GM21515 (cell line): ENCODE measurements around the gene JAKMIP1.
A peak's percentile ranks its signal among the peaks of the same experiment; 100 is the strongest.

Source experiments
- ATAC-seq: cut with Tn5 transposase; IDR thresholded peaks from one replicate; pipeline ENCODE4 v1.9.1; 2021; ENCODE audit not compliant: unreplicated experiment

The JAKMIP1 gene

DNA sequence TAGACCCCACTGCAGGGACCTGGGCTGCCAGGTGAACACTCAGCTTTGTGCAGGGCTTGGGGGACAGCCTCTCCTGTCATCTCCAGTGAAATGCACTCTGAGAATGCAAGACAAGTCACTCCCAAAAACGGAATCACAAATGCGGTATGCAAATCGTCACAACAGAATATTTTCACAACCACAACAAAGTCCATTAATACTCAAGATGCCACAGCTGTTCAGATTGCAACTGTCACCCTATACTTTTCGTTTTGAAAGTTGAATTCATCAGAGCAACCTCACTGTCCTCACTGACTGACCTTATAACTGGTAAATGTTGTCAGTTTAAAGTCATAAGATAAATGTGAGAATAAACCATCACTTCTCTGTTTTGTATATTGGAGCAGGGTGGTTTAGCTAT is 16.6 kb downstream of the JAKMIP1 start:
- ATAC-seq, result peak; percentile 43

DNA sequence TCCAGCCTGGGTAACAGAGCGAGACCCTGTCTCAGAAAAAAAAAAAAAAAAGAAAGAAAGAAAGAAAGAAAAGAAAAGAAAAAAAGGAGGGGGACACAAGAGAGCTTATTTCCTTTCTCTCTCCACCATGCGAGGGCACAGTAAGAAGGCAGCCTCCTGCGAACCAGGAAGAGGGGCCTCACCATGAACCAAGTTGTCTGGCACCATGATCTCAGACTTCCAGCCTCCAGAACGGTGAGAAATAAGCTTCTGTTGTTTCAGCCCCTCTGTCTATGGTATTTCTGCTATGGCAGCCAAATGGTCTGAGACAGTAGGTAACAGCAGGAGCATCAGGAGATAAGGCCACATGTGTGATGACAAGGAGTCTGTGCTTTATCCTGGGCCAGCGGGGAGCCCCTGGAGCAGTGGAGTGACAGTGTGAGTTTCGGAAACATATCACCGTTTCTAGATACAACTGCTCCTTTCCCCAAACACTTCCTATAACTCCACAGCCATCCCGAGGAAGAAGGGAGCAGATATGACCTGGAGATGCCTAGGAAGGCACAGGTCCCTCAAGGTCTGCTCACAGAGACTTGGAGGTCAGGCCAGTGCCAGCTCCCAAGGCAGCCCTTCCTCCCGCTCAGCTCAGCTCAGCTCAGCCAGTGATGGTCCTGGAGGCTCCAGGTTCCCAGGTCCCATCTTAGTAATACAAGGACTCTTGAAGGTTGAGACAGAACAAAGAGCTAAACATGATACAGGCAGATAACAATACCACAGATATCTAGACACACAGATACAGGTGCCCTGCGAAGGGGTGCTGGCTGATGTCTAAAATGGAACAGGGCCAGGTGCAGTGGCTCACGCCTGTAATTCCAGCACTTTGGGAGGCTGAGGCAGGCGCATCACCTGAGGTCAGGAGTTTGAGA is 17.7 kb downstream of the JAKMIP1 start:
- no peak for ATAC-seq

DNA sequence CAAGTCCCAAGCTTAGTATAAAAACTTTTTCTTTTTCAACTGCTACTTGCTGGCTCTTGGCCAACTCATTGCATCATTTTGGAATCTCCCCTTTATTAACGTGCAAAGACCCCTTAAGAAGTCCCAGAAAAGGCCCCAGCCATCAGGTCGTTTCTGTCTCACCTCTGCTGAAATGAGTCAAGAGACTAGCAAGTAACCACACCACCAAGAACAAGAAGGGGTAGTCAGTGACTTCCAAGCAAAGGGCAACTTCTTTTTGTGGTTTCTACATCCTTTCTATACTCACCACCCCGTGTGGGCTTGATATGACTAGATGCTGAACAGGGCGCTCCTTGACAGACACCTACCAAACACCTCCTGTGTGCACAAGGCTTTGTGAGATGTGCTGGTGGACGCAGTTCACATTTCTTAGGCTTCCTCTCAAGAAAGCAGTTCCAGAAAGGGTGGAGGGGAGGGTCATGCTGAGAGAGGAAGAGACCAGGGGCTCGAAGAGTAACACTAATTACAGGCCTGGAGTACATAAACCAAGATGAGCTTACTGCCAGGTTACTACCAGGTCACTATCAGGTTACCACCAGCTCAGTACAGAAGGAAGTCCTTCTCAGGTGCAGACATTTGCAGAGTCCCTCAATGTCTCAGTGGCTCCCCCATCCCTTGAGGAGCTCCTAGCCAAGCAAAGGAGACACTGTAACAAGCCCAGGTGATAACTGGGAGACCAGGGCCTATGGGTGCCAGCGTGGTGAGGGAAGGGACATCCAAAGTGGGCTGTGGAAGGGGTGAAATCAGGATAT is 19.3 kb downstream of the JAKMIP1 start:
- ATAC-seq, result peak; percentile 80

DNA sequence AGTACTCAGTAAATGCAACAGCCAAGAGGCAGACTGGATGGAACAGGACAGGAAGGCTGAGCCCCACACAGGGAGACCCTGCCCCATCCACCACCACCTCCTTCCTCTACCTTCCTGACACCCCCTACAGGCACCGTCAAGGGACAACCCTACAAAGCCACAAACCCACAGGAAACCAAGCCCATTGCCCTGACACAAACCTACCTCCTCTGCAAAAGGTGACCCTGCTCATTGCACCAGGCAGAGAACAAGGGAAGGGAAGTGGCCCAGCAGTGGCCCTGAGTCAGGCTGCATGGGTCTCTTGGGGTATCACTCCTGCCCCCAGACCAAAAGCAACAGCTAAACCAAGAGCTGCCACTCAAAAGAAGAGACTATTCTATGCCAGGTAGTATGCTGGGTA is 21.0 kb downstream of the JAKMIP1 start:
- no peak for ATAC-seq

DNA sequence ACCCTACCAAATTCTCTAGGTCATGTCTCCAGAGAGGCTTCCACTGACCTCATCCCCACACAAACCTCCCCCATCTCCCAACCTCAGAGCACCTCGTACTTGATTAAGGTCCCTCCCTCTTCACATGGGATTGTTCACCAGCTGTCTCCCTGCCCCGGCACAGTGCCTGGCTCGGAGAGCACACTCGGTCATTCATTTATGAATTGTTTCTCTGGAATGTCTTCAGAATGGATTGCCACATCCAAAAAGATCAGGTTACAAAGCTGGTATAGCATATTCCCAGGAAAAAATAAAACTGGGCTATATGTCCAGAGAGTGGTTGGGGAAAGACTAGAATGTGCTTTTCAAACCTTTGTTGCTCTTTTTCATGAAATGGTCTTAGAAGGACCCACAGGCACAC is 21.6 kb downstream of the JAKMIP1 start:
- no peak for ATAC-seq

DNA sequence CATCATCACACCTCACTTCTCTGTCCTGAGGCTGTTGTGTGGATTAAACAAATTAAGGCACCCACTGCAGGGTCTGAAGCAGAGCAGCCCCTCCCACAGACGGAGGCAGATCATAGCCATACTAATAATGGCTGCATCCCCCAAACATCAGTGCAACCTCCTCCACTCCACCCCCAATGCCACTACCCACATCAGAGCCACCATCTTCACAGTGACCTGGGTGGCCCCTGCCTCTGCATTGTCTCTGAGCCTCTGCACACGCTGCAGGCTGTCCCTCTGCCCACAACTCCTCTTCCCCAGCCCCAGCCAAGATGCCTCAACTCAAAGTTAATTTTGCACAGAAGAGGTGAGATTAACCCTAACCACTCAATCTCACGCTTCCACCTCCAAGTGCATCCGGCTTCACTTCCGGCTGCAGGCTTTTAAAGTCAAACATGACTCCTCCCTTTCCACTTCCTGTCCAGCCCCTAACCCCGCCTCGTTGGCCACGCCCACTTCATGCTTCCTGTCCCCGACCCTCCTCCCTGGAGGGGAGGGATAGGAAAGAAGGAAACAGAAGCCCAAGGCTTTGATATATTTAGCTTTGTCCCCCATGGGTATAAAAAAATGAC is 22.7 kb downstream of the JAKMIP1 start:
- no peak for ATAC-seq

DNA sequence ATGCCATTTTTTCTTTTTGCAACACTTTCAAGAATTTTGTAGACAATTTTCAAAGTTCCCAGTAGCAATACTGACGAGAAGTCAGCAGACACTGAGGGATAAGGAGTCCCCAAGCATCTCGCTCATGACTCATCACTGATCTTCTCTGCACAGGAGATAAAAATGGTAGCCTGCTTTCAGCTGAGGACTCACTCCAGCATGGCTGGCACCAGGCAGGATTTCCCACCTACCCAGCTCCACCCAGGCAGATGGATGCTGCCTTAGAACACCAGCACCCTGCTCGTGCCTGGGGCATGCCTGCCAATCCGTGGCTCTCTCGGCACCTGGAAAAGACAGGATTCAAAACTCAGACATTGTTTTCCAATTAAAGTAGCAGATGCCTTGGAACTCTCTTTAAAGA is 24.9 kb downstream of the JAKMIP1 start:
- ATAC-seq, result no peak

DNA sequence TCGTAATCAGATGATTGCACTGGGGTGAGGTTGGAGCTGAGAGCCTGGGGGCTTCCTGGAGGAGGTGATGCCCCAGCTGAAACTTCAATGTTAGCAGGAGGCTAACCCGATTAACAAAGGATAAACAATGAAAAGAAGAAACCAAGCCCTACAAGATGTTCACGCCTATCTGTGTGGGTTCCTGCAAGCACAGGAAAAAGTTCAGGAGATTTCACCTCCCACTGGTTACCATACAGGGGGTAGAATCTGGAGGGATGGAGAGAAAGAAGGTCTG is 27.5 kb downstream of the JAKMIP1 start:
- no peak for ATAC-seq

DNA sequence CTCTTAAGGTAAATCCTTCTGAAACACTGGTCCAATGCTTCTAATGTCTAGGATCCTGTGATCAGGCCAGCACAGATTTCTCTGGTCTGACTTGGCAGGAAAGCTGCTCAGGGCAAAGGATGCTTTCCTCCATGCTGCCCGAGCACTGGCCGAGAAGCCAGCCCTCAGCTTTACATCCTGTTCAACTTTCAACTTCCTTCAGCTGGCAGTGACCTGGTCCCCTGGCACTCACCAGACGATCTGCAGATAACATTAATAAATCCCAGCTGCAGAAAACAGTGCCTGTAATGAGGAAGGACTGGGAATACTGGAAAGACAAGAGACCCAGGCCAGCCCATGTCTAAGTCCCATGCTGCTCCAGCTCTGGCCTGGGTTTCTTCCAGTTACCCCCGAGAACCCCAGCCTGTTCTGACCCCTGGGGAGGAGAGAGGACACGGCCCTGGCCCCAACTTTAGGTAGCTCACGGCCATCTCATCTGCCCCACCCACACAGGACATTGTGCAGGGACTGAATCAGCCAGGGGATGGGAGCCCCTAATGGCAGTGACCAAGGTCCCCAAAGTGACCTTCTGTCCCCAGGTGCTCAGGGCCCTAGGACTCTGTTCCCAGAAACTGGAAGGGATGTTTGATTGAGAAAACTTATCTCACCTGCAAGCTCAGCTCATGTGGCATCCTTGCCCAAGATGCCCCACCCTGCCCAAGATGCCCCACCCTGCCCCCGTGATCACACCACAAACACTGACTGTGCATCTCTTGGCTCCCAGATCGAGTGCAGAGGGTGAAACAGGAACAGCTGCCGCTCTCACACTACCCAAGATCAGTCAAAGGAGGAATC is 28.0 kb downstream of the JAKMIP1 start:
- no peak for ATAC-seq

DNA sequence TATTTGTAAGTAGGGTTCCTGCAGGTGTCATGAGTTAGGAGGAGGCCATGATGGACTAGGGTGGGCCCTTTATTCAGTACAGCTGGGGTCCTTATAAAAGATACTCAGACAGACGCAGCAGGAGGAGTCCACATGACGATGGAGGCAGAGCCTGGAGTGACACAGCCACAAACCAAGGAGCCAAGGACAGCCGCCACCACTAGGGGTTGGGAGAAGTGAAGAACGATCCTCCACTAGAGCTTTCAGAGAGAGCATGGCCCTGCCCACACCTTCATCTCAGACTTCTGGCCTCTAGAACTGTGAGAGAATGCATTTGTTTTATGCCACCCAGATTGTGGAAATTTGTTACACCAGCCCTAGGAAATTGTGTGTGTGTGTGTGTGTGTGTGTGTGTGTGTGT is 31.1 kb downstream of the JAKMIP1 start:
- ATAC-seq, result no peak

DNA sequence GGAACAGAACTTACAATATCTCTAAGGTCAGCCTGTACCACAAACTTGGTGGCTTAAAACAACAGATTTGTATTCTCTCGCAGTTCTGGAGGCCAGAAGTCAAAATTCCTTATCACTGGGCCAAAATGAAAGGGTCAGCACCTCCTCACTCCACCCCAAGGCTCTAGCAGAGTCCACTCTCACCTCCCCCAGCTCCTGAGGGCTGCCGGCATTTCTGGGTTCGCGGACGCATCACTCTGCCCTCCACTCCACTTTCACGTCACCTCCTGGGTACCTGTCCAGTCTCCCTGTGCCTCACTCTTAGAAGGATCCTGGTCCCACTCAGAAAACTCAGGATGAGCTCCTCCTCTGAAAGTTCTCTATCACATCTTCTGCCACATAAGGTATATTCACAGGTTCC is 34.6 kb downstream of the JAKMIP1 start:
- no peak for ATAC-seq

DNA sequence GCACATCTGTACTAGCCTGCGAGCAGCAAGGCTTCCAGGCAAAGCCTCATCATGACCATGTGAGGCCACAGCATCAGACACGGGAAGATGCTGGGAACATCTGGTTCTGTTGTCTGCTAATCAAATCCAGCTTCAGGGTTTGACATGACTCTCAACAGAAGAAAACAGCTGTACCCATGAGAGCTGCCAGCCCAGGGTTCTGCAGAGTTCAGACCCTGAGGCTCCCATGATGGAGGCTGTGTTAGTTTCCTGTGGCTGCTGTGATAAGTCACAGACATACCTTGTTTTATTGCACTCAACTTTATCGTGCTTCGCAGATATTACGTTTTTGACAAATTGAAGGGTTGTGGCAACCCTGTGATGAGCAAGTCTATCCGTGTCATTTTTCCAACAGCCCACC is 37.5 kb downstream of the JAKMIP1 start:
- no peak for ATAC-seq

DNA sequence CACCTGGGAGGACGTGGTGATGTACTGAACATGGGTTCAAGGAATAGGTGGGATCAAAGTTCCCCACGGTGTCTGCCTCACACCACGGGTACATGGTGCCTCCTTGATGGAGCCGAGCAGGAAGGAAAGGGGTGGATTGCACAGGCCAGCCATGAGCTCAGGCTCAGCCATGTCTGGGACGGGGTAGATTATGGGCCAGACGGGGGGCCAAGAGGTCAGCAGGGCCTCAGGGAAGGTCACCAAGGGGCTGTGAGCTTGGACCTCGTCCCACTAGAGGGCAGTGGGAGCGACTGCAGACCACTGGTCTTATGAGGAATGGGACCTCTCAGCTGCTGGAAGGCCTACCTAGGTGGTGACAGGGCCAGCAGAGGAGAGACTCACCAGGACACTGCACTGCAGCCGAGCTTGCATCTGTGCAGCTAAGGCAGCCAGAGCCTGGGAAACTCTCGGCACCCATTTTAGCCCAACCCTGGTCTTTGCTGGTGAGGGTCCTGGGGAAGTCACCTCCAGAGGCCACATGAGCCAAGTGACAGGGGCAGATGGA is 38.4 kb downstream of the JAKMIP1 start:
- no peak for ATAC-seq

DNA sequence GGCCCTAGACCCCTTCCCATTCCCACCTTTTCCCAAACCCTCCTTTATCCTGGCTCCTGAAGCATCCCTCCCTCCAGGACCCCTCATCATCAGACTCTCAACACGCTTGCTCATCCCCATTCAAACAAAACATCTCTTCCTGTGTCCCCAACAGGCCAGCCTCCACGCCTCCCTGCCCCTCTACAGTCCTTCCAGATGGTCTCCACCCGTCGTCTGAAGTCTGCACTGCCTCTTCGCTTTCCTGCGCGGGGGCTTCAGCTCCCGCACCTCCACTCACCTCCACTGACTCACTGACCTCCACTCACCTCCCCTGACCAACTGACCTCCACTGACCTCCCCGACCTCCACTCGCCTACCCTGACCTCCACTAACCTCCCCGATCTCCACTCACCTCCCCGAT is 39.8 kb downstream of the JAKMIP1 start:
- no peak for ATAC-seq

DNA sequence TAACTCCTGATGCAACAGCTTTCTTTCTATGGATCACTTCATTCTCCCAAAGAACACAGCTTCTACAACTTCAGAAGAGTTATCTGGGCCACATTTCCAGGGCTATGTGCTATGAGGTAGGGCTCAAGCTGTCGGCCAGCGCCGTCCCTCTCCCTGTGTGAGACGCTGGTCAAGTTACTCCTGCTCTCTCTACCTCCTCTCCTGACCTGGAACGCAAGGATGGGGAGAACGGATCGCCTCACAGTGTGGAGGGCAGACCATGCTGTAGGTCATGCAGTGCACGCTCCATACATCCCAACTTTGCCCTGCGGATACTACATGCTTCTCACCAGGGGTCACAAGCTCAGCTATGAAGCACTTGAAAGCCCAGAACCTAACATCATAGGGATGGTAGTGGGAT is 42.4 kb downstream of the JAKMIP1 start:
- ATAC-seq, result no peak

DNA sequence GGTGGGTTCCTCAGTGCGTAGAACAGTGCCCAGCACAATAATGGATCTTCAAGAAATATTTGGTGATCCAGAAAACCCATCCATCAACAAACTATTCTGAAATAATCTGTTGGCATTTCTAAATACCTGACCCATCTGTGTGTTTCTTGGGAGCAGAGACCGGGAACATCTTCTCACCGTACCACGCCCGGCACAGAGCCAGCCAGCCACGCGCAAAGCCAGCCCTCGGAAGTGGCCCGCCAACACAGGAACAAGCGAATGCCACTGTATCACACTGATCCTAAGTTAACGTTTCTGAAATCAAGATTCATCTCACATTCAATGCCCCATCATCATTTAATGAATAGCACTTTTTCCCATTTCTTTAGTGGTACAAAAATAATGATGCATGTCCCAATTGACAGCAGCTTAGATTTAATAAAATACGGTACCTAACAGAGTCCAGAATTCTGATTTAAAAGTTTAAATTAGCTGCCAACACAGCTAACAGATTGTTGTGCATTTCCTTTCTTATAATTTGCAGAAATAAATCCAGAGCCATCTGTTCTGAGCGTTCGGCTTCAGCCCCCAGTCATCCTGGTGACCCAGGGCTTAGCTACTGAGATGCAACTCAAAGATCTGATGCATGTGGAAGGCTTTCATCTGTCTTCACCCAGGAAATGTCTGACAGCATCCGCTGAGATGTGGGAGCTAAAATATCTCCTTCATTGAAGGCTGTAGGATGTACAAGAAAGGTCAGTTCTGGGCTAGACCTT is 44.2 kb downstream of the JAKMIP1 start:
- no peak for ATAC-seq

DNA sequence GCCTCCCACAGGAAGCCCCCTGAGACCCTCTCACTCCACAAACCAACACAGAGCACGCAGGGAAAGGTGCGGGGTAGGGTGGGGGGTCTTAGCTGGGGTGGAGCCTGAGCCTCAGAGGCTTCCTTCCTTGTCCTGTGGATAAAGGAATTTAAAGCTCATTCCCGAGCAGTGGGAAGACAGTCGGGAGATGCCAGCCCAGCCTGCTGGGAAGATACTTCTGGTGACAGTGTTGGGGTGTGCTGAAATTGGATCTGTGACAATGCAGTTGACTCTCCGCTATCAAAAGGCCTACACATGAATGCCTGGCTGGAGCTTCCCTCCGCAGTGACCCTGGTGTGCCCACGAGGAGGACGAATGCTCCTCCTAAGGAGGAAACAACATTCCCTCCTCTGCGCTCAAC is 45.5 kb downstream of the JAKMIP1 start:
- no peak for ATAC-seq

DNA sequence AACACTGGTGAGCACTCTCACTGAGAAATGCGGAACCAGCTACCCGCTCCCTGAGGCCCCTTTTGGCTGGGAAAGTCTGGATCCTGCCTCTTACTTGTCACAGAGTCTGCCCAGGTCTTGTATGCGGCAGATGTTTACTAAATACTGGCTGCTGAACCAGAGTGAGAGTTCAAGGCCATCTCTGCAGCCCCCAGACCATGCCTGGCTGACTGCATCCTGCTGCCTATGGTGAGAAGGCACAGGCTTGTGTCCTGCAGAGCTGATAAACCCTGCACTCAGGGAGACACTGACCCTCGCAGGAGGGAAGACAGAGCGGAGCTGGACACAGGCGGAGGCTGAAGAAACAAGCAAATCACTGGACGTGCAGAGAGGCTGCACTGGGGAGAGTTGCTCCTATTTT is 46.5 kb downstream of the JAKMIP1 start:
- ATAC-seq, result no peak

DNA sequence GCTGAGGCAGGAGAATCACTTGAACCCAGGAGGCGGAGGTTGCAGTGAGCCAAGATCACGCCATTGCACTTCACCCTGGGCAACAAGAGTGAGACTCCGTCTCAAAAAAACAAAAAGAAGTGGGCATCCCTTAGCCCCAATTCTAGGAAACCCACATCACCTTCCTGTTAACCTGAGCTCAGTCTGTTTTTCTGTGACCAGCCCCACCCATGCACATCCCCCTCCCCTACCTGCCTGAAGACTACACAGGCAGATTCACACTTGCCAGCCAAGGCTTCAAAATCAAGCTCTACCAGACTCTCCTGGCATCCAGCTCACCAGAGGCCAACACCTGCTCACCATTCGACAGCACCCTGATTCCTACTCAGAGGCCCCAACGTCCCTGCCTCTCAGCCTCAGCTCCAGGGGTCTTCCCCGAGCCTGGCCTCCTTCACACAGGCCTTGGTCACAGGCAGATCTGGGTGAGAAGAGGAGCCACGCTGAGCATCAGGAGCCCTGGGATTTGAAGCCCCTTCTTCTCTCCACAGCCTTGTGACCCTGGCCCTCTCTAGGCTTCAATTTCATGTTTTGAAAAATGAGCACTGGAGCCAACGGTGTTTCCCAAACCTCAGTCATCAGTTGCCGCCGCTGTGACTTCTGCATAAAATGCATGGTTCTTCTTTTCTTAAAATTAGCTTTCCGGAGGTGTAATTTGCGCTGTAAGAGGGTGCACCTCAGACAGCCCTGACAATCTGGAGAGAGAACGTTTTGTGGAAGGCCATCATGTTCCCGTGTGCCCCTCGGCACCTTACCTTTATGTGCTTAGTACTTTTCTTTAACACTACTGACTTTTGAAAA is 47.3 kb downstream of the JAKMIP1 start:
- ATAC-seq, result no peak
